Thoracic aorta (tissue), 2 donors: ENCODE data around the gene SPATA20. TPM values are rescaled to one million over a fixed set of nuclear protein-coding genes. Genes with fewer than 3 reads are reported as not detected.

ENCODE experiments used
- ATAC-seq: fragments of 150-250 bp; one replicate; pipeline ENCODE4 v1.8.0; 2017; ENCODE audit warnings: low read depth; ENCODE audit not compliant: insufficient number of reproducible peaks, low FRiP score
- DNase-seq: peaks from one replicate; pipeline ENCODE4 v3.0.0-alpha.2; 2020; ENCODE audit warnings: low spot score
- H3K27ac ChIP-seq, 2 donors: fragments of 200-600 bp; sonication (generic); 1 replicate in 1 of 2; 2 replicates in 1 of 2; pipeline ENCODE4 v1.5.1; 2016; ENCODE audit warnings: mild to moderate bottlenecking in 2 of 2, moderate library complexity in 2 of 2
- H3K27me3 ChIP-seq: fragments of 200-600 bp; sonication (generic); replicated peaks from 2 replicates; pipeline ENCODE4 v1.6.0; 2016; ENCODE audit warnings: mild to moderate bottlenecking; ENCODE audit not compliant: insufficient read depth
- H3K36me3 ChIP-seq: fragments of 200-600 bp; sonication (generic); one replicate; pipeline ENCODE4 v1.5.1; 2016
- H3K4me1 ChIP-seq, 2 donors: fragments of 200-600 bp; sonication (generic); 1 replicate in 1 of 2; 2 replicates in 1 of 2; pipeline versions ENCODE4 v1.5.1 to v1.6.0; 2016; ENCODE audit warnings: low read depth in 2 of 2, mild to moderate bottlenecking in 1 of 2; ENCODE audit not compliant: control insufficient read depth in 1 of 2
- H3K4me3 ChIP-seq: fragments of 200-600 bp; sonication (generic); 2 replicates; pipeline ENCODE4 v1.5.1; 2016; ENCODE audit warnings: mild to moderate bottlenecking
- H3K9me3 ChIP-seq: fragments of 200-600 bp; sonication (generic); 2 replicates; pipeline ENCODE4 v1.5.1; 2016
- total RNA-seq, 2 donors: library from RNA; depleted of rRNA; stranded (reverse); fragments of >200 nt; gene quantifications; one replicate each; pipeline versions ENCODE4 v1.1.0 to v1.2.3, GENCODE V29; 2016
- TF ChIP-seq, protein P1 (sequence below): fragments of 200-600 bp; sonication (generic); IDR thresholded peaks from one replicate; pipeline ENCODE4 v1.5.1; 2019; ENCODE audit warnings: antibody characterized with exemption

Gene SPATA20
- total RNA-seq, 2 donors from 2014 or later: 82.8 to 118 TPM

DNA sequence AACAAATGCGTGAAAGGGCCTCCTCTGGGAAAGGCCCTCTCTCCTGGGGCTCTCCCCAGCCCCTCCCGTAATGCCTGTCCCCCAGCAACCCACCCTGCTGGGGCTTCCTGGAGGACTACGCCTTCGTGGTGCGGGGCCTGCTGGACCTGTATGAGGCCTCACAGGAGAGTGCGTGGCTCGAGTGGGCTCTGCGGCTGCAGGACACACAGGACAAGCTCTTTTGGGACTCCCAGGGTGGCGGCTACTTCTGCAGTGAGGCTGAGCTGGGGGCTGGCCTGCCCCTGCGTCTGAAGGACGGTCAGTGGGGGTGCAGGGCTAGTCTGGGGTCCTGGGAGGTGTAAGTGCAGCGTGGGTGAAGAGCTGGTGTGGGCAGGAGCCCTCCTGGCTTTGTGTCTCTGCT lies 4.9 kb downstream of the SPATA20 start:
- Histone ChIP-seq H3K36me3 (peaks cover 12% of the 10 kb centered on the region), H3K4me1 (peaks cover 6 to 9% of the 10 kb centered on the region in 2 donors), H3K27ac (no peak overlapping the region), H3K4me3 (no peak overlapping the region), H3K9me3 (no peaks in the 10 kb centered on the region), H3K27me3 (no peaks in the 10 kb centered on the region)
- TF ChIP-seq, protein P1, sequence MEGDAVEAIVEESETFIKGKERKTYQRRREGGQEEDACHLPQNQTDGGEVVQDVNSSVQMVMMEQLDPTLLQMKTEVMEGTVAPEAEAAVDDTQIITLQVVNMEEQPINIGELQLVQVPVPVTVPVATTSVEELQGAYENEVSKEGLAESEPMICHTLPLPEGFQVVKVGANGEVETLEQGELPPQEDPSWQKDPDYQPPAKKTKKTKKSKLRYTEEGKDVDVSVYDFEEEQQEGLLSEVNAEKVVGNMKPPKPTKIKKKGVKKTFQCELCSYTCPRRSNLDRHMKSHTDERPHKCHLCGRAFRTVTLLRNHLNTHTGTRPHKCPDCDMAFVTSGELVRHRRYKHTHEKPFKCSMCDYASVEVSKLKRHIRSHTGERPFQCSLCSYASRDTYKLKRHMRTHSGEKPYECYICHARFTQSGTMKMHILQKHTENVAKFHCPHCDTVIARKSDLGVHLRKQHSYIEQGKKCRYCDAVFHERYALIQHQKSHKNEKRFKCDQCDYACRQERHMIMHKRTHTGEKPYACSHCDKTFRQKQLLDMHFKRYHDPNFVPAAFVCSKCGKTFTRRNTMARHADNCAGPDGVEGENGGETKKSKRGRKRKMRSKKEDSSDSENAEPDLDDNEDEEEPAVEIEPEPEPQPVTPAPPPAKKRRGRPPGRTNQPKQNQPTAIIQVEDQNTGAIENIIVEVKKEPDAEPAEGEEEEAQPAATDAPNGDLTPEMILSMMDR: no peak
- ATAC-seq (no peak), DNase-seq (no peak)

DNA sequence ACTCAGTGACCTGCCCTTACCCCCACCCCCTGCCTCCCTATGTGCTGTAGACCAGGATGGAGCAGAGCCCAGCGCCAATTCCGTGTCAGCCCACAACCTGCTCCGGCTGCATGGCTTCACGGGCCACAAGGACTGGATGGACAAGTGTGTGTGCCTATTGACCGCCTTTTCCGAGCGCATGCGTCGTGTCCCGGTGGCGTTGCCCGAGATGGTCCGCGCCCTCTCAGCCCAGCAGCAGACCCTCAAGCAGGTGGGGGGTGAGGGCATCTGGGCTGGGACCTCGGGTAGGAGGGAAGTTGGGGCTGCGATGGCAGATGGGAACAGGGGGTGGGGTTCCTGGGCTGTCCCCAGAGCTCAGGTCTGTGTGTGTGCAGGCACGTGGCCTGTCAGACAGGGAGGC lies 7.2 kb downstream of the SPATA20 start:
- ATAC-seq (no peak), DNase-seq (no peak)
- peaks cover 7 to 8% of the 10 kb centered on the region in 2 donors for H3K4me1 ChIP-seq
- H3K9me3 ChIP-seq: no peaks in the 10 kb centered on the region
- H3K27ac ChIP-seq: no peak overlapping the region
- H3K27me3 ChIP-seq: no peaks in the 10 kb centered on the region
- no peak overlapping the region for H3K4me3 ChIP-seq
- H3K36me3 ChIP-seq: peaks cover 12% of the 10 kb centered on the region
- TF ChIP-seq, protein P1: no peak

DNA sequence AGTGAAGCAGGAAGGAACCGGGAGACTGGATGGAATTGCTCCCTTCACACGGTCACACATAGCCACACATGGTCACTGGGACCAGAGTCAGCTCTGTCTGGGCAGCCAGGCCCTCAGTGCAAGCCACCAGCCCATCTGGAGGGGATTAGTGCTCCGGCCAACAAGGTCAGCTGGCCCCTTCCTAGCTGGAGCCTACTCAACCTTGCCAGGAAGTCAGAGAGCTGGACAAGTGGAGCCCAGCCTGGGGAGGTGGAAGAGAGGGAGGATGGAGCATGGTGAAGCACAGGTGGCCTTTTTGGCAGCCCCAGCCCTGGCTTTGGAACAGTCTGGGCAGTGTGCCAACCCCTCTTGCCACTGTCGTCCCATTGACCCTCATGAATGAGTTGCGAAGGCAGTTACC lies 9.8 kb downstream of the SPATA20 start:
- TF ChIP-seq, protein P1: no peak
- H3K4me3 ChIP-seq: no peak overlapping the region
- no peak overlapping the region for H3K27ac ChIP-seq
- H3K27me3 ChIP-seq: peaks cover 5% of the 10 kb centered on the region
- no peaks in the 10 kb centered on the region for H3K9me3 ChIP-seq
- H3K4me1 ChIP-seq: peaks cover 24 to 28% of the 10 kb centered on the region in 2 donors
- DNase-seq (no peak), ATAC-seq (no peak)
- H3K36me3 ChIP-seq: peaks cover 12% of the 10 kb centered on the region

DNA sequence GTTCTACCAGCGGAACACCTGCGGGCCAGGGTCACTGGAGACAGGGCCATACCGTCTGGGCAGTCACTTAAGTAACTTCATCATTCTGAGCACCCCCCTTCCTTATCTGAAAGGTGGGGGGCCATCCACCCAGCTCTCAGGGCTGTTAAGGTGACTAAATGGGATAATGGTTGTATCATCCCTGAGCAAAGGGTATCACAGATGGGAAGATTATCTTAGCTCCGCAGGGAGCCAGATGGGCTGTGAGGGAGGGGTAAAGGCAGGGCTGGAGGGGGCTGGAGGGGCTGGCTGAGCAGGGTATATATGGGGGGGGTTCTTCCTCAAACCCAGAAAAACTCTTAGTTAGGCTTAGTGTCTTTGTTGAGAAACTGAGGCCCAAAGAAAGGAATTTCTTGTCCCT lies 10.7 kb downstream of the SPATA20 start:
- H3K4me3 ChIP-seq: no peak overlapping the region
- no peak for ATAC-seq
- peaks cover 12% of the 10 kb centered on the region for H3K36me3 ChIP-seq
- peaks cover 27 to 28% of the 10 kb centered on the region in 2 donors for H3K4me1 ChIP-seq
- DNase-seq: no peak
- H3K9me3 ChIP-seq: no peaks in the 10 kb centered on the region
- no peak overlapping the region for H3K27ac ChIP-seq
- H3K27me3 ChIP-seq: peaks cover 5% of the 10 kb centered on the region
- TF ChIP-seq, protein P1: no peak

DNA sequence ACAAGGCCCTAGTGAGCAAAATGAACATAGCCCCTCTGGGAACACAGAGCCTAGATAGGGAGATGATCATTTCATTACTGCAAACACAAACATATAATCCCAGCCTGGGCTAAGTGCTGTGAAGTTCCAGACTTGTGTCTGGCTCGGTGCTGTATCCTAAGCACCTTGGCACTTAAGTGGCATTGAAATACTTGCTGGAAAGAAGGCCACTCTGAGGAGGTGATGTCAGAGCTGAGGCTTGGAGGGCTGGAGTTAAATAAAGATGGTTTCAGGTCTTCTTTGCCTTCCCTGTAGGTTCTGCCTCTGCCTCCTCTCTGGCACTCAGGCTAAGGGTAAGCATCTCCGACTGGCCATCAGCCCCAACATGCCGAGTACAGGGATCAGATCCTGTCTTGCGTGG lies 11.1 kb downstream of the SPATA20 start:
- peaks cover 5% of the 10 kb centered on the region for H3K27me3 ChIP-seq
- no peak for DNase-seq
- H3K4me3 ChIP-seq: no peak overlapping the region
- H3K4me1 ChIP-seq: peaks cover 27 to 28% of the 10 kb centered on the region in 2 donors
- peaks cover 12% of the 10 kb centered on the region for H3K36me3 ChIP-seq
- TF ChIP-seq, protein P1: no peak
- no peak overlapping the region for H3K27ac ChIP-seq
- no peak for ATAC-seq
- H3K9me3 ChIP-seq: no peaks in the 10 kb centered on the region
